Fibroblast of peridontal ligament (primary cell): ENCODE data around the gene FYB1.
"Not testable (repeated sequence)": the region's sequence is repeated elsewhere in the genome, so short reads cannot be mapped to it uniquely, and the experiment has no call there.

Source experiments
- DNase-seq: peaks from one replicate; pipeline ENCODE4 v3.0.0-alpha.2; 2010; ENCODE audit errors: extremely low read depth

Gene FYB1

GRCh38 chr5:39186722-39187539, 32.4 kb downstream of the FYB1 start:
- no peak for DNase-seq

GRCh38 chr5:39186289-39186688, 33.1 kb downstream of the FYB1 start:
- no peak for DNase-seq

GRCh38 chr5:39185761-39186160, 33.6 kb downstream of the FYB1 start:
- no peak for DNase-seq

- DNase-seq: not testable (repeated sequence)
Observed at GRCh38 chr5:39179561-39179960, 39.8 kb downstream of the FYB1 start.

GRCh38 chr5:39178861-39179260, 40.5 kb downstream of the FYB1 start:
- DNase-seq: no peak

GRCh38 chr5:39178171-39178570, 41.2 kb downstream of the FYB1 start:
- DNase-seq: peak; percentile 56

- DNase-seq: no peak
Observed at GRCh38 chr5:39177631-39177964, 41.8 kb downstream of the FYB1 start.

- DNase-seq: no peak
Observed at GRCh38 chr5:39176759-39177630, 42.4 kb downstream of the FYB1 start.

GRCh38 chr5:39175273-39175955, 43.9 kb downstream of the FYB1 start:
- no peak for DNase-seq

GRCh38 chr5:39173069-39173468, 46.3 kb downstream of the FYB1 start:
- no peak for DNase-seq

GRCh38 chr5:39172593-39172992, 46.8 kb downstream of the FYB1 start:
- no peak for DNase-seq

- DNase-seq: no peak
Observed at GRCh38 chr5:39171647-39172046, 47.7 kb downstream of the FYB1 start.

GRCh38 chr5:39169081-39169480, 50.3 kb downstream of the FYB1 start:
- peak; percentile 96 for DNase-seq

- no peak for DNase-seq
Observed at GRCh38 chr5:39167972-39168342, 51.4 kb downstream of the FYB1 start.

- peak; percentile 22 for DNase-seq
Observed at GRCh38 chr5:39167141-39167971, 52.0 kb downstream of the FYB1 start.

GRCh38 chr5:39164529-39165402, 54.6 kb downstream of the FYB1 start:
- DNase-seq: no peak

- no peak for DNase-seq
Observed at GRCh38 chr5:39164016-39164415, 55.3 kb downstream of the FYB1 start.

GRCh38 chr5:39161578-39161977, 57.8 kb downstream of the FYB1 start:
- no peak for DNase-seq

GRCh38 chr5:39160576-39161213, 58.7 kb downstream of the FYB1 start:
- no peak for DNase-seq
